Measurements from ENCODE around the gene PGF. TPM values are rescaled to one million over a fixed set of nuclear protein-coding genes. Genes with fewer than 3 reads are reported as not detected.

The PGF gene
- total RNA-seq, 5 donors from 2014 or later (not counting 1 experiment from before 2014, with no cell fraction given): 0.09 to 0.29 TPM; not detected in 3

DNA sequence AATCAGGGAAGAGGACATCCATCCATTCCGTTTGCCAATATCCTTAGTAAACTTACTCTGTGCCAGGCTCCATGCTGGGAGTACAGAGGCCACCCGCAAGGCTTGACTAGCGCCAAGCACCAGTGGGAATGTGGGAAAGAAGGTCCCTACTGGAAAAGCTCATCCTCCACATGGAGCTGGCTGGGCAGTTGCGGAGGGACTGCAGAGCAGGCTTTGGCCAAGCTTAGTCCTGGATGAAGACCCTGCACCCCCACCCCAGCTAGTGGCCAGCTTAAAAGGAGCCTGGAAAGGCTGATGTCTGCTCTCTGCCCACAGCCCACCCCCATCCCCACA is 25.0 kb upstream of the PGF start:
- no peaks in the 10 kb centered on the region for H3K36me3 ChIP-seq (ENCODE audit: control insufficient read depth in 2 of 2, extremely low read depth in 1 of 2, insufficient read depth in 1 of 2, low read length in 1 of 2)
- Mint-ChIP-seq H3K27me3 (no peaks in the 10 kb centered on the region), H3K27ac (no peak overlapping the region), H3K36me3 (no peaks in the 10 kb centered on the region), H3K4me3 (no peak overlapping the region), H3K9me3 (no peaks in the 10 kb centered on the region), H3K4me1 (no peaks in the 10 kb centered on the region)
- no peak overlapping the region for H3K4me3 ChIP-seq (ENCODE audit: control insufficient read depth in 1 of 2, extremely low read depth in 1 of 2, low read length in 1 of 2)
- ChIA-PET POLR2A (no interaction called here), CTCF (no interaction called here)
- H3K9me3 ChIP-seq: no peaks in the 10 kb centered on the region
- DNase-seq (no peak), ATAC-seq (replicated peaks in 1 of 4) (no peak)
- no peaks in the 10 kb centered on the region for H3K4me1 ChIP-seq (ENCODE audit: control insufficient read depth in 1 of 2, extremely low read depth in 1 of 2, insufficient read depth in 2 of 2, low read length in 2 of 2)
- 89% methylated on average over 3 of the region's 4 CpGs for WGBS (ENCODE audit: insufficient coverage)
- peaks cover 0 to 11% of the 10 kb centered on the region in 2 experiments for H3K27me3 ChIP-seq (replicated peaks in 1 of 2; ENCODE audit: control insufficient read depth in 2 of 2, extremely low read depth in 1 of 2, insufficient read depth in 2 of 2, low read length in 1 of 2)
- H3K27ac ChIP-seq (ENCODE audit: low read length): no peak overlapping the region

DNA sequence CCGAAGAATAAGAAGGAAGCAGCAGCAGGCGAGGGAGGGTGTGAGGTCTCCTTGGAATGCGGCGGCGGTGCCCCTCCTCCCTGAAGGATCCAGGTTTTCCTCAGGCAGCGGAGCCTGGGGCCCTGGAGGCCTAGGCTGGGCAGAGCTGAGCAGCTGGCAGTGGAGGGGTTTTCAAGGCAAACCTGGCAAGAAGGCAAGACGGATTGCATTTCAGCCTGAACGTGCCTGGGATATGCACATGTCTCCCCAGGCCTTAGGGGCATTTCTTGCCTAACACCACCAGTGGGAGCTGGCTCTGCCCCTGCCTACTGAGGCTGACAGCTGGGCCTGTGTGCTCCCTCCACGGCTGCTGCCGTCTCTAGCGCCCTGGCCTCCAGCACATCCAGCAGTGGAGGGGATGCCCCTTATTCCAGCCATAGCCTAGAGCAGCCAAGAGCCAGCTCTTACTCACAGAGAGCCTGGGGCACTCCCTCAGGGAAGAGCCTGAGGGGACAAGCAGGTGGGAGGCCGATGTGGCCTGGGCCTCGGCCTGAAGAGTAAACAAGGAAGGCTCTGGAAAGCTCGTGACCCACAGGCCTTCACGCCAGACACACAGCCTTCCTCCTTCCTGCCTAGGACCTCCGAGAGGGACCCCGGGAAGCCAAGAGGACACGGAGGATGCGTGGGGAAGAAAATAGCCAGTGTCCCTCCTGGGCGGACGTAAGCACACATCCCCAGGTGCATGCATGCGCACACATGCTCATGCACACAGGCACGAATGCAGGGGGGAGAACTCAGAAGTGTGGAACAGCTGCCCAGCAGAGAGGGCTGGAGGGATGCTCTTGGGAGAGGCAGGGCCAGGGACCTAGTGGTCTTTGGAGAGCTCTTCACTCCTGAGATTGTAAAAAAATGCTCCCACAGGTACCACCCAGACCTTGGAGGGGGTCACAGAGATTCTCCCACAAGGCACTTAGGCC is 24.3 kb upstream of the PGF start:
- Mint-ChIP-seq H3K36me3 (no peaks in the 10 kb centered on the region), H3K9me3 (no peaks in the 10 kb centered on the region), H3K27ac (no peak overlapping the region), H3K4me1 (no peaks in the 10 kb centered on the region), H3K27me3 (no peaks in the 10 kb centered on the region), H3K4me3 (no peak overlapping the region)
- Histone ChIP-seq H3K4me1 (ENCODE audit: control insufficient read depth in 1 of 2, extremely low read depth in 1 of 2, insufficient read depth in 2 of 2, low read length in 2 of 2) (no peaks in the 10 kb centered on the region), H3K27me3 (replicated peaks in 1 of 2; ENCODE audit: control insufficient read depth in 2 of 2, extremely low read depth in 1 of 2, insufficient read depth in 2 of 2, low read length in 1 of 2) (peaks cover 0 to 11% of the 10 kb centered on the region in 2 experiments), H3K36me3 (ENCODE audit: control insufficient read depth in 2 of 2, extremely low read depth in 1 of 2, insufficient read depth in 1 of 2, low read length in 1 of 2) (no peaks in the 10 kb centered on the region), H3K4me3 (ENCODE audit: control insufficient read depth in 1 of 2, extremely low read depth in 1 of 2, low read length in 1 of 2) (no peak overlapping the region), H3K27ac (ENCODE audit: low read length) (no peak overlapping the region), H3K9me3 (no peaks in the 10 kb centered on the region)
- ChIA-PET POLR2A (interaction anchor here in 1 of 2 donors (0.6 kb wide), 1 partner anchor 194 kb away, joined by 7 read pairs; no protein-coding TSS in a partner anchor), CTCF (no interaction called here)
- DNase-seq (no peak), ATAC-seq (replicated peaks in 1 of 4) (no peak)
- WGBS (ENCODE audit: insufficient coverage): 85% methylated on average over 18 of the region's 23 CpGs

DNA sequence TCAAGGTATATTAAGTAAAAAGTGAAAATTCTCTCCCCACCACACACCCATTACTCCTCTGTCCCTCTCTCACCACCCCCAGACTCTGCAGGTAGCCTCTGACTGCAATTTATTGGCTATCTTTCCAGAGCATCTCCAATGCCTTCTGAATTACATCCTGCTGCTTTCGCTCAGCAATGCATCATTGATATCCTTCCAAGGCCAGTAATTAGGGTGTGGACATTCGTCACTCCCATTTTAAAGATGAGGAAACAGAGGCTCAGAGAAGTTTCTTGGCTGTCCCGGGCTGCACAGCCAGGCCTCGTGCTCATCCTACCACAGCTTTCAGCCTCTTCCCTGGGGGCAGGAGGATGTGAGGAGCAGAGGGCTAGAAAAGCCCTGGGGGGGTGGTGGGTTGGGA is 23.6 kb upstream of the PGF start:
- no peak overlapping the region for H3K4me3 Mint-ChIP-seq
- no peak for ATAC-seq (replicated peaks in 1 of 4)
- POLR2A ChIA-PET: interaction anchor here in 1 of 2 donors (0.6 kb wide), 1 partner anchor 194 kb away, joined by 7 read pairs; no protein-coding TSS in a partner anchor
- H3K27me3 ChIP-seq (replicated peaks in 1 of 2; ENCODE audit: control insufficient read depth in 2 of 2, extremely low read depth in 1 of 2, insufficient read depth in 2 of 2, low read length in 1 of 2): peaks cover 0 to 5% of the 10 kb centered on the region in 2 experiments
- no peaks in the 10 kb centered on the region for H3K4me1 Mint-ChIP-seq
- H3K27me3 Mint-ChIP-seq: no peaks in the 10 kb centered on the region
- WGBS (ENCODE audit: insufficient coverage): no CpG with 5 or more reads among the region's 4 CpGs
- CTCF ChIA-PET: no interaction called here
- no peaks in the 10 kb centered on the region for H3K36me3 ChIP-seq (ENCODE audit: control insufficient read depth in 2 of 2, extremely low read depth in 1 of 2, insufficient read depth in 1 of 2, low read length in 1 of 2)
- no peaks in the 10 kb centered on the region for H3K9me3 ChIP-seq
- no peak overlapping the region for H3K4me3 ChIP-seq (ENCODE audit: control insufficient read depth in 1 of 2, extremely low read depth in 1 of 2, low read length in 1 of 2)
- H3K27ac Mint-ChIP-seq: no peak overlapping the region
- DNase-seq: no peak
- no peaks in the 10 kb centered on the region for H3K36me3 Mint-ChIP-seq
- H3K4me1 ChIP-seq (ENCODE audit: control insufficient read depth in 1 of 2, extremely low read depth in 1 of 2, insufficient read depth in 2 of 2, low read length in 2 of 2): no peaks in the 10 kb centered on the region
- H3K9me3 Mint-ChIP-seq: no peaks in the 10 kb centered on the region
- H3K27ac ChIP-seq (ENCODE audit: low read length): no peak overlapping the region

DNA sequence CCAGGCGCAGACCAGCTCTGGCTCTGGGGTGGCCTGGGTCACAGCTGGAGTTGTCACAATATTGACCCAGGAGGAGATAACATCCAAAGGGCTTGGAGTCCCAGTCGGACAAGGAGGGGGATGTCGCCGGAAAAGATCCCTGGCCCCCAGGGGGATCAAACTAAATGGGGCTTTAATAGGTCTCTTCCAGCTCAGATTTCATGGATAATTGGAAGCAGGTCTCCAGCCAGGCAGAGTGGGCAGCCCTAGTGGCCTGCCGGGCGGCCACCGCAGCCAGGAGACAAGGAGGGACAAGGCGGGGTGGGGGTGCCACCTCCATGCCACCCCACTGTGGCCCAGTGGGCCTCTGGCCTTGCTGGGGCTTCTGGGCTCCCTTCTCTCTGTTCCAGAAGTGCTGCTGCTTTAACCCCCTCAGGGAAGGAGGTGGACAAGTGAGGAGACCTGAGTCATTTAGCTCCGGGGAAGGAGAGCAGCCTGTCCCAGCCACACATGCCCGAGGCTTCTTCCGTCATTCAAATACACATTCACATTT is 23.1 kb upstream of the PGF start:
- H3K27me3 ChIP-seq (replicated peaks in 1 of 2; ENCODE audit: control insufficient read depth in 2 of 2, extremely low read depth in 1 of 2, insufficient read depth in 2 of 2, low read length in 1 of 2): peaks cover 0 to 5% of the 10 kb centered on the region in 2 experiments
- no peak overlapping the region for H3K4me3 Mint-ChIP-seq
- no peaks in the 10 kb centered on the region for H3K36me3 Mint-ChIP-seq
- POLR2A ChIA-PET: interaction anchor here in 1 of 2 donors (0.6 kb wide), 1 partner anchor 193 kb away, joined by 7 read pairs; no protein-coding TSS in a partner anchor
- H3K9me3 ChIP-seq: no peaks in the 10 kb centered on the region
- no peaks in the 10 kb centered on the region for H3K9me3 Mint-ChIP-seq
- no peak for ATAC-seq (replicated peaks in 1 of 4)
- H3K27ac Mint-ChIP-seq: no peak overlapping the region
- H3K36me3 ChIP-seq (ENCODE audit: control insufficient read depth in 2 of 2, extremely low read depth in 1 of 2, insufficient read depth in 1 of 2, low read length in 1 of 2): no peaks in the 10 kb centered on the region
- H3K4me3 ChIP-seq (ENCODE audit: control insufficient read depth in 1 of 2, extremely low read depth in 1 of 2, low read length in 1 of 2): no peak overlapping the region
- no peaks in the 10 kb centered on the region for H3K27me3 Mint-ChIP-seq
- no peak for DNase-seq
- 94% methylated on average over 3 of the region's 11 CpGs for WGBS (ENCODE audit: insufficient coverage)
- peaks cover 0 to under 1% of the 10 kb centered on the region in 2 experiments for H3K4me1 ChIP-seq (ENCODE audit: control insufficient read depth in 1 of 2, extremely low read depth in 1 of 2, insufficient read depth in 2 of 2, low read length in 2 of 2)
- CTCF ChIA-PET: no interaction called here
- no peak overlapping the region for H3K27ac ChIP-seq (ENCODE audit: low read length)
- H3K4me1 Mint-ChIP-seq: peaks cover 0 to 2% (median 2%) of the 10 kb centered on the region in 3 donors

DNA sequence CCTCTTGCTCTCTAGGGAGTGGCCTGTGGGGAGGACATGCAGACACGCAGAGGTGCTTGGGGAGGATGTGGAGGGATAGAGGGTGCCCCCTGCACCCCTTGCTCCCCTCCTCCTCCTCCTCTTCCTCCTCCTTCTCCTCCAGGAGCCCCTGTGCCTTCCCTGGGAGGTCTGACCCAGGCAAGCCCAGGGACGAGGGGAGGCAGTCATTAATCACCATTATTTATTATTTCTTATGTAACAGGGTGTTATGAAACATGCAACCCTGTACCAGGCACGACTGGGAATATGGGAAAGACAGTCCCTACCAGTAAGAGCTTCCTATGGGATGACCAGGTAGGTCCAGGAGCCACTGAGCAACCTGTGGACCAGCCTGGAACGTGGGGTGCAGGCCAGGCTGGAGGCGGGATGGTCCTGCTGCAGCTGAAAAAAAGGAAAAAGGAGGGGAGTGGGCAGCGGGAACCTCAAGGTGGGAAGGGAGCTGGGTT is 22.5 kb upstream of the PGF start:
- Mint-ChIP-seq H3K27me3 (no peaks in the 10 kb centered on the region), H3K4me3 (no peak overlapping the region), H3K36me3 (no peaks in the 10 kb centered on the region), H3K4me1 (peaks cover 0 to 3% (median 2%) of the 10 kb centered on the region in 3 donors), H3K9me3 (no peaks in the 10 kb centered on the region), H3K27ac (no peak overlapping the region)
- ChIA-PET CTCF (no interaction called here), POLR2A (no interaction called here)
- Histone ChIP-seq H3K4me1 (ENCODE audit: control insufficient read depth in 1 of 2, extremely low read depth in 1 of 2, insufficient read depth in 2 of 2, low read length in 2 of 2) (peaks cover 0 to 6% of the 10 kb centered on the region in 2 experiments), H3K27me3 (replicated peaks in 1 of 2; ENCODE audit: control insufficient read depth in 2 of 2, extremely low read depth in 1 of 2, insufficient read depth in 2 of 2, low read length in 1 of 2) (peaks cover 0 to 5% of the 10 kb centered on the region in 2 experiments), H3K27ac (ENCODE audit: low read length) (no peak overlapping the region), H3K4me3 (ENCODE audit: control insufficient read depth in 1 of 2, extremely low read depth in 1 of 2, low read length in 1 of 2) (no peak overlapping the region), H3K9me3 (no peaks in the 10 kb centered on the region), H3K36me3 (ENCODE audit: control insufficient read depth in 2 of 2, extremely low read depth in 1 of 2, insufficient read depth in 1 of 2, low read length in 1 of 2) (no peaks in the 10 kb centered on the region)
- DNase-seq: no peak
- WGBS (ENCODE audit: insufficient coverage): 89% methylated on average over 2 of the region's 6 CpGs
- no peak for ATAC-seq (replicated peaks in 1 of 4)

DNA sequence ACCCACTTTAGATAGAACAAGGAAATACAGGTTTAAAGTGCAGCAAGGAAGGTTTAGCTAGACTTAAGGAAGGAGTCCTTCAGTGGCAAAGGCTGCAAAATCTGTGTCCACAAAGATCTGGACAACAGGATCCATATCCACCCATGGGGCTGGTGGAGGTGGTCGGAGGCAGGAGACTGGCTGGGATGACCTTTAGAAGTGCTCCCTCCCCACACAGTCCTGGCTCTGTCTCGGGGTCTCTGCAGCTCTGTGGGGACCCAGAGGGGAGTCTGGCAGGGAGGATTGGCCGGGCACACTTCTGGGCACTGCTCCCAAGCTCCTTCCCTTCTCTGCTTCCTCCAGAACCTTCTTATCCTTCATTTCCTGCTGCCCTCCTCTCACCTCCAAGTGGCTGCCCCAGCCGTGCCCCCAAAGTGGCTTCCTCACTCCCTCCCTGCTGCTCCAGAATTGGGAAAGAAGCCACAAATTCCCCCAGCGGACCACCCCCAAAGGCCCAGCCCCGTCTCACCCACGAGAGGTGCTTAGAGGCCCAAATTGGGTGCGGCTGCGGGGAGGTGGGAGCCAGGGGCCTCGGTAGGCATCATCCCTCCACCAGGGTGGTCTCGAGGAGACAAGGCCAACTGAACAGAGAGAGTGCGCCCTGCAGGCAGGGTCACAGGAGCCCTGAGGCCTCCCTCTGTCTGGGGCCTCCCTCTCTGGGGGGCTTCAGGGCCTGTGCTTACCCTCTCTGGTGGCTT is 21.9 kb upstream of the PGF start:
- Mint-ChIP-seq H3K9me3 (no peaks in the 10 kb centered on the region), H3K4me3 (no peak overlapping the region), H3K27me3 (no peaks in the 10 kb centered on the region), H3K4me1 (peaks cover 0 to 3% (median 2%) of the 10 kb centered on the region in 3 donors), H3K36me3 (no peaks in the 10 kb centered on the region), H3K27ac (no peak overlapping the region)
- H3K27me3 ChIP-seq (replicated peaks in 1 of 2; ENCODE audit: control insufficient read depth in 2 of 2, extremely low read depth in 1 of 2, insufficient read depth in 2 of 2, low read length in 1 of 2): peaks cover 0 to 5% of the 10 kb centered on the region in 2 experiments
- no peak overlapping the region for H3K27ac ChIP-seq (ENCODE audit: low read length)
- H3K9me3 ChIP-seq: no peaks in the 10 kb centered on the region
- no peak overlapping the region for H3K4me3 ChIP-seq (ENCODE audit: control insufficient read depth in 1 of 2, extremely low read depth in 1 of 2, low read length in 1 of 2)
- ChIA-PET CTCF (no interaction called here), POLR2A (no interaction called here)
- ATAC-seq (replicated peaks in 1 of 4) (no peak), DNase-seq (no peak)
- H3K36me3 ChIP-seq (ENCODE audit: control insufficient read depth in 2 of 2, extremely low read depth in 1 of 2, insufficient read depth in 1 of 2, low read length in 1 of 2): no peaks in the 10 kb centered on the region
- H3K4me1 ChIP-seq (ENCODE audit: control insufficient read depth in 1 of 2, extremely low read depth in 1 of 2, insufficient read depth in 2 of 2, low read length in 2 of 2): peaks cover 0 to 6% of the 10 kb centered on the region in 2 experiments
- 78% methylated on average over 7 of the region's 12 CpGs for WGBS (ENCODE audit: insufficient coverage)

Data from T-cell (primary cell).